ENCODE measurements around the gene ZNF555.
"Not testable (repeated sequence)": the region's sequence is repeated elsewhere in the genome, so short reads cannot be mapped to it uniquely, and the experiment has no call there.

DNA sequence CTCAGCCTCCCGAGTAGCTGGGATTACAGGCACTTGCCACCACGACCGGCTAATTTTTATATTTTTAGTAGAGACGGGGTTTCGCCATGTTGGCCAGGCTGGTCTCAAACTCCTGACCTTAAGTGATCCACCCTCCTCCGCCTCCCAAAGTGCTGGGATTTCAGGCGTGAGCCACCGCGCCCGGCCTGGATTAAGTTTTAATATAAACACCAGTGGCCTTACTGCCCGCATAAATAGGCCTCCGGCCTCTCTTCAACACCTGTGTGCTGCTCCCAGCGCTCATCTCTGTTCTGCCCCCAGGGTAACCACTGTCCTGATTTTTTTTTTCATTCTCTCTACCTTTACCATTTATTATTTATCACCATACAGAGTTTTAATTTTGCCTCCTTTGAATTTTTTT is 62.1 kb downstream of the ZNF555 start:
- not testable (repeated sequence) for TF ChIP-seq POLR2A, CTCF, EP300 (IDR thresholded peaks at IDR 0.05)
